ENCODE results near the gene GZMM. TPM values are rescaled to one million over a fixed set of nuclear protein-coding genes. Genes with fewer than 3 reads are reported as not detected.

GZMM gene
- total RNA-seq, 1 experiment from 2014 or later, result 0.66 TPM

DNA sequence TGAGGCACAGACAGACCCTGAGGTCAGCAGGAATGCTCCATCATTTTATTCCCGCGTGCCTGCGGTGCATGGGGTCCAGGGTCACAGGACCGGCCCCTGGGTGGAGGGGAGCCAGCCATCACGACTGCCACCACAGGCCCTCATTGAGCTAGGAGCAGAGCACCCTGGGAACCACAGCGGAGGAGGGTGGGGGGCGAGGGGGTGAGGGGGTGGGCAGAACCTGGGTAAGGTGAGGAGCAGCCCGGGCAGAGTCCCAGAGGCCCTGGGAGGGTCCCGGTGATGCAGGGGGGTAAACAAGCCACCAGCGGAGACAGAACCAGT, 48.8 kb upstream of the GZMM start:
- H3K23me2 ChIP-seq (ENCODE audit: insufficient read length, low read depth, low read length, poor library complexity, severe bottlenecking), result peaks cover 9% of the 10 kb centered on the region
- H3K4me3 Mint-ChIP-seq, result peak overlapping the region in 1 of 2 experiments; percentile 48; a peak in 2 of 5 replicates

More for the DNA sequence above, 48.8 kb upstream of the GZMM start:
- Histone ChIP-seq H2BK120ac (ENCODE audit: low read depth, low read length, poor library complexity, severe bottlenecking) (no peak overlapping the region), H3K4me1 (ENCODE audit: insufficient read depth, low read length) (no peaks in the 10 kb centered on the region), H2BK5ac (ENCODE audit: insufficient read length, low read length) (no peak overlapping the region), H2AFZ (ENCODE audit: low read length) (no peak overlapping the region), H4K91ac (ENCODE audit: insufficient read length, low read depth, low read length) (no peak overlapping the region), H2BK20ac (ENCODE audit: low read depth, low read length, poor library complexity, severe bottlenecking) (no peak overlapping the region), H2BK15ac (ENCODE audit: low read depth, low read length) (no peak overlapping the region; the same call in 1 of the 2 replicates), H3K9me3 (ENCODE audit: control insufficient read depth, low read depth, low read length) (no peaks in the 10 kb centered on the region), H4K5ac (ENCODE audit: insufficient read length, low read depth, low read length) (no peak overlapping the region), H3K18ac (ENCODE audit: insufficient read length, low read depth, low read length) (no peak overlapping the region), H3K4ac (ENCODE audit: low read depth, low read length) (no peak overlapping the region), H3K27ac (ENCODE audit: insufficient read length, low read depth, low read length) (no peak overlapping the region), H3T11ph (ENCODE audit: low read length) (no peak overlapping the region), H3K79me2 (ENCODE audit: insufficient read depth, low read length) (no peaks in the 10 kb centered on the region), H3K56ac (ENCODE audit: insufficient read length, low read depth, low read length) (no peak overlapping the region), H2BK12ac (ENCODE audit: insufficient read length, low read depth, low read length) (no peak overlapping the region), H3K14ac (ENCODE audit: insufficient read depth, low read length) (no peak overlapping the region), H4K8ac (replicated peaks; ENCODE audit: insufficient read length, low read depth, low read length) (no peak overlapping the region), H3K79me1 (ENCODE audit: insufficient read depth, low read depth, low read length, poor library complexity, severe bottlenecking) (no peaks in the 10 kb centered on the region), H3K23ac (ENCODE audit: insufficient read length, low read depth, low read length) (no peak overlapping the region), H3K9ac (ENCODE audit: extremely low read depth, insufficient read length, low read length) (no peak overlapping the region), H3K4me2 (ENCODE audit: insufficient read depth, insufficient read length, low read length) (peak overlapping the region; percentile 45), H4K20me1 (ENCODE audit: control insufficient read depth, insufficient read depth, insufficient read length) (no peaks in the 10 kb centered on the region), H2AK5ac (ENCODE audit: insufficient read length, low read length) (no peak overlapping the region), H3K27me3 (ENCODE audit: insufficient read depth, low read length) (peaks cover 14% of the 10 kb centered on the region; the same call in 1 of the 2 replicates)
- peaks cover 40% of the 10 kb centered on the region for H3K27me3 Mint-ChIP-seq (ENCODE audit: low read depth)
- peaks cover 0 to 2% (median 0%) of the 10 kb centered on the region in 3 experiments; a peak in 2 of 7 replicates for H3K36me3 Mint-ChIP-seq (ENCODE audit: insufficient read depth in 1 of 3, low read depth in 3 of 3)
- peaks cover 8 to 10% of the 10 kb centered on the region in 2 experiments; a peak in 4 of 5 replicates for H3K9me3 Mint-ChIP-seq
- TF ChIP-seq, protein P1, sequence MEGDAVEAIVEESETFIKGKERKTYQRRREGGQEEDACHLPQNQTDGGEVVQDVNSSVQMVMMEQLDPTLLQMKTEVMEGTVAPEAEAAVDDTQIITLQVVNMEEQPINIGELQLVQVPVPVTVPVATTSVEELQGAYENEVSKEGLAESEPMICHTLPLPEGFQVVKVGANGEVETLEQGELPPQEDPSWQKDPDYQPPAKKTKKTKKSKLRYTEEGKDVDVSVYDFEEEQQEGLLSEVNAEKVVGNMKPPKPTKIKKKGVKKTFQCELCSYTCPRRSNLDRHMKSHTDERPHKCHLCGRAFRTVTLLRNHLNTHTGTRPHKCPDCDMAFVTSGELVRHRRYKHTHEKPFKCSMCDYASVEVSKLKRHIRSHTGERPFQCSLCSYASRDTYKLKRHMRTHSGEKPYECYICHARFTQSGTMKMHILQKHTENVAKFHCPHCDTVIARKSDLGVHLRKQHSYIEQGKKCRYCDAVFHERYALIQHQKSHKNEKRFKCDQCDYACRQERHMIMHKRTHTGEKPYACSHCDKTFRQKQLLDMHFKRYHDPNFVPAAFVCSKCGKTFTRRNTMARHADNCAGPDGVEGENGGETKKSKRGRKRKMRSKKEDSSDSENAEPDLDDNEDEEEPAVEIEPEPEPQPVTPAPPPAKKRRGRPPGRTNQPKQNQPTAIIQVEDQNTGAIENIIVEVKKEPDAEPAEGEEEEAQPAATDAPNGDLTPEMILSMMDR (conservative IDR thresholded peaks at IDR 0.05), result no peak
- no peak for DNase-seq
- no CpG with 5 or more reads among the region's 10 CpGs for WGBS (ENCODE audit: extremely low coverage, insufficient read length, low lambda C conversion rate)
- peaks cover 0 to 18% of the 10 kb centered on the region in 2 experiments; a peak in 2 of 4 replicates for H3K4me1 Mint-ChIP-seq
- no peak overlapping the region; a peak in 1 of 7 replicates for H3K27ac Mint-ChIP-seq
